HT-29 (cell line): ENCODE results near the gene CTCF. TPM values are rescaled to one million over a fixed set of nuclear protein-coding genes. Genes with fewer than 3 reads are reported as not detected.
"Not testable (repeated sequence)": the region's sequence is repeated elsewhere in the genome, so short reads cannot be mapped to it uniquely, and the experiment has no call there.

ENCODE experiments used
- DNase-seq: peaks from one replicate; pipeline ENCODE4 v3.0.0-alpha.2; 2015; ENCODE audit warnings: low spot score
- total RNA-seq: library from RNA; depleted of rRNA; stranded (reverse); fragments of >200 nt; shearing (Covaris generic); gene quantifications from 2 replicates; pipeline ENCODE4 v1.2.3, GENCODE V29; 2014

The CTCF gene
- total RNA-seq, 1 experiment from 2014 or later, result 28.3 TPM

- DNase-seq, result not testable (repeated sequence)
Observed at GRCh38 chr16:67533987-67534386, 28.3 kb upstream of the CTCF start.

GRCh38 chr16:67534431-67534830 is 27.9 kb upstream of the CTCF start:
- no peak for DNase-seq

- DNase-seq, result no peak
Observed at GRCh38 chr16:67535201-67535600, 27.1 kb upstream of the CTCF start.

GRCh38 chr16:67537270-67537635 is 25.1 kb upstream of the CTCF start:
- no peak for DNase-seq

GRCh38 chr16:67537636-67538591 is 24.4 kb upstream of the CTCF start:
- DNase-seq, result no peak

- DNase-seq, result no peak
Observed at GRCh38 chr16:67538666-67539101, 23.6 kb upstream of the CTCF start.

- DNase-seq, result no peak
Observed at GRCh38 chr16:67539271-67539670, 23.1 kb upstream of the CTCF start.

GRCh38 chr16:67539691-67540635 is 22.4 kb upstream of the CTCF start:
- DNase-seq, result no peak

GRCh38 chr16:67540756-67541155 is 21.6 kb upstream of the CTCF start:
- no peak for DNase-seq

GRCh38 chr16:67541391-67542263 is 20.7 kb upstream of the CTCF start:
- DNase-seq, result no peak

GRCh38 chr16:67542464-67542863 is 19.9 kb upstream of the CTCF start:
- peak; percentile 24 for DNase-seq

- no peak for DNase-seq
Observed at GRCh38 chr16:67543036-67543435, 19.3 kb upstream of the CTCF start.

GRCh38 chr16:67543582-67543981 is 18.7 kb upstream of the CTCF start:
- DNase-seq, result no peak

- DNase-seq, result peak; percentile 0
Observed at GRCh38 chr16:67544329-67544841, 17.9 kb upstream of the CTCF start.

GRCh38 chr16:67544844-67545664 is 17.3 kb upstream of the CTCF start:
- peak; percentile 0 for DNase-seq

GRCh38 chr16:67545665-67546024 is 16.7 kb upstream of the CTCF start:
- DNase-seq, result peak; percentile 0

GRCh38 chr16:67546091-67546501 is 16.2 kb upstream of the CTCF start:
- no peak for DNase-seq

GRCh38 chr16:67546761-67547422 is 15.4 kb upstream of the CTCF start:
- peak; percentile 95 for DNase-seq

GRCh38 chr16:67547423-67548264 is 14.7 kb upstream of the CTCF start:
- no peak for DNase-seq
